Left lung (tissue), 10 donors: Measurements from ENCODE around the gene COG2. TPM values are rescaled to one million over a fixed set of nuclear protein-coding genes. Genes with fewer than 3 reads are reported as not detected.
"Not testable (repeated sequence)": the region's sequence is repeated elsewhere in the genome, so short reads cannot be mapped to it uniquely, and the experiment has no call there.

ENCODE experiments used
- ATAC-seq: fragments of 200-7000 bp; cut with Tn5 transposase; one replicate; pipeline ENCODE4 v1.9.1; 2020; ENCODE audit warnings: moderate library complexity
- DNase-seq, 4 donors: peaks; one replicate each; pipeline ENCODE4 v3.0.0-alpha.2; 2013 to 2020
- H3K27ac ChIP-seq, 2 donors: fragments of 200-600 bp; sonication (generic) in 1 of 2; one replicate each; pipeline versions ENCODE4 v1.5.0 to v1.8.0; 2020 to 2021
- H3K27me3 ChIP-seq, 2 donors: fragments of 200-600 bp; sonication (generic) in 1 of 2; one replicate each; pipeline versions ENCODE4 v1.5.0 to v1.8.0; 2020 to 2021
- H3K36me3 ChIP-seq, 2 donors: fragments of 200-600 bp; sonication (generic) in 1 of 2; one replicate each; pipeline versions ENCODE4 v1.5.0 to v1.8.0; 2020 to 2021
- H3K4me1 ChIP-seq, 2 donors: fragments of 200-600 bp; one replicate each; pipeline ENCODE4 v1.8.0; 2021
- H3K4me3 ChIP-seq, 2 donors: fragments of 200-600 bp; sonication (generic) in 1 of 2; one replicate each; pipeline versions ENCODE4 v1.5.0 to v1.8.0; 2020 to 2021; ENCODE audit warnings: mild to moderate bottlenecking in 1 of 2
- H3K9me3 ChIP-seq, 2 donors: fragments of 200-600 bp; sonication (generic) in 1 of 2; one replicate each; pipeline versions ENCODE4 v1.5.0 to v1.8.0; 2020 to 2021
- intact Hi-C, 2 donors: fragments of 100-400 bp; cut with DNase I; formaldehyde crosslinking; loops; one replicate each; pipeline versions ENCODE4 v1.11.2 to v1.14.2; 2022
- polyA plus RNA-seq, 6 donors: library from polyadenylated mRNA; unstranded; fragments of 120-200 nt; gene quantifications; one replicate each; pipeline ENCODE4 v1.2.1, GENCODE V29; 2013; ENCODE audit not compliant: insufficient read length in 6 of 6
- total RNA-seq, 2 donors: library from RNA; stranded (reverse); fragmentation: NEBNext Ultra II Directional; extraction: Animal tissue kit (Norgen Biotek cat#: 25700); gene quantifications; one replicate each; pipeline ENCODE4 v1.2.1, GENCODE V29; 2021
- TF ChIP-seq, protein P1 (sequence below), 2 donors: fragments of 200-600 bp; sonication (generic) in 1 of 2; IDR thresholded peaks; one replicate each; pipeline versions ENCODE4 v1.5.0 to v1.8.0; 2021; ENCODE audit warnings: antibody characterized with exemption in 2 of 2
- donor health status: DM: no; HTN: yes; CAD: no.
- donor health status: DM: no; HTN: no; CAD: no.

COG2 gene
- total and polyA plus RNA-seq, 8 donors: 26.1 to 33.4 (median 27.2) TPM

DNA sequence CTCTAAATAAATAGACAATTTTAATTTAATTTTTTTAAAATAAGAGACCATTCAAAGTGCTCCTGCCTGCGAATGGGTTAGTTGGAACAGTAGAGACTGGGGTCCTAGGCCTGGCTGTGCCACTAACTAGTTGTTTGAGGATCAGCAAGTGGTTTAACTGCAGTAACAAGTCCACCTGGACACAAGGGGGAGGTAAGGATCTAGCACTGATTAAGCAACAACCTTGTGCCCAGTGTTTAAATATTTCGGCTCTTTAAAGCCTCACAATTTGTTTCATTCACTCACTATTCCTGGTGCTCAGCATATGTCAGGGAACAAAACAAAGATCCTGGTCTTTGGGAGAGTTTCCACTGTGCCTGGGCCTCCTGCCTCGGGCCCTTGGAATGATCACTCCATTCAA is 73.2 kb downstream of the COG2 start:
- Histone ChIP-seq H3K27me3 (peaks cover 0 to 14% of the 10 kb centered on the region in 2 donors), H3K36me3 (no peaks in the 10 kb centered on the region), H3K9me3 (no peaks in the 10 kb centered on the region), H3K27ac (no peak overlapping the region), H3K4me1 (no peaks in the 10 kb centered on the region), H3K4me3 (no peak overlapping the region)
- no peak for ATAC-seq
- TF ChIP-seq, protein P1, sequence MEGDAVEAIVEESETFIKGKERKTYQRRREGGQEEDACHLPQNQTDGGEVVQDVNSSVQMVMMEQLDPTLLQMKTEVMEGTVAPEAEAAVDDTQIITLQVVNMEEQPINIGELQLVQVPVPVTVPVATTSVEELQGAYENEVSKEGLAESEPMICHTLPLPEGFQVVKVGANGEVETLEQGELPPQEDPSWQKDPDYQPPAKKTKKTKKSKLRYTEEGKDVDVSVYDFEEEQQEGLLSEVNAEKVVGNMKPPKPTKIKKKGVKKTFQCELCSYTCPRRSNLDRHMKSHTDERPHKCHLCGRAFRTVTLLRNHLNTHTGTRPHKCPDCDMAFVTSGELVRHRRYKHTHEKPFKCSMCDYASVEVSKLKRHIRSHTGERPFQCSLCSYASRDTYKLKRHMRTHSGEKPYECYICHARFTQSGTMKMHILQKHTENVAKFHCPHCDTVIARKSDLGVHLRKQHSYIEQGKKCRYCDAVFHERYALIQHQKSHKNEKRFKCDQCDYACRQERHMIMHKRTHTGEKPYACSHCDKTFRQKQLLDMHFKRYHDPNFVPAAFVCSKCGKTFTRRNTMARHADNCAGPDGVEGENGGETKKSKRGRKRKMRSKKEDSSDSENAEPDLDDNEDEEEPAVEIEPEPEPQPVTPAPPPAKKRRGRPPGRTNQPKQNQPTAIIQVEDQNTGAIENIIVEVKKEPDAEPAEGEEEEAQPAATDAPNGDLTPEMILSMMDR (IDR thresholded peaks at IDR 0.05): no peak
- DNase-seq: no peak
- intact Hi-C loops: no loop called here

DNA sequence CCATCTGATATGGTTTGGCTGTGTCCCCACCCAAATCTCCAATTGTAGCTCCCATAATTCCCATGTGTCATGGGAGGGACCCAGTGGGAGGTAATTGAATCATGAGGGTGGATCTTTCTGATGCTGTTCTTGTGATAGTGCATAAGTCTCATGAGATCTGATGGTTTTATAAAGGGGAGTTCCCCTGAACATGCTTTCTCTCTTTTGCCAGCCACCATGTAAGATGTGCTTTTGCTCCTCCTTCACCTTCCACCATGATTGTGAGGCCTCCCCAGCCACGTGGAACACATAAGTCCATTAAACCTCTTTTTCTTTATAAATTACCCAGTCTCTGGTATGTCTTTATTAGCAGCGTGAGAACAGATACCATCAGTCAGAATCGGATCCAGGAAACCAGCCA is 74.2 kb downstream of the COG2 start:
- DNase-seq, H3K27ac ChIP-seq, intact Hi-C loops, H3K4me1 ChIP-seq, H3K36me3 ChIP-seq, ATAC-seq, H3K4me3 ChIP-seq, H3K9me3 ChIP-seq: not testable (repeated sequence)
- H3K27me3 ChIP-seq: peaks cover 0 to 14% of the 10 kb centered on the region in 2 donors

DNA sequence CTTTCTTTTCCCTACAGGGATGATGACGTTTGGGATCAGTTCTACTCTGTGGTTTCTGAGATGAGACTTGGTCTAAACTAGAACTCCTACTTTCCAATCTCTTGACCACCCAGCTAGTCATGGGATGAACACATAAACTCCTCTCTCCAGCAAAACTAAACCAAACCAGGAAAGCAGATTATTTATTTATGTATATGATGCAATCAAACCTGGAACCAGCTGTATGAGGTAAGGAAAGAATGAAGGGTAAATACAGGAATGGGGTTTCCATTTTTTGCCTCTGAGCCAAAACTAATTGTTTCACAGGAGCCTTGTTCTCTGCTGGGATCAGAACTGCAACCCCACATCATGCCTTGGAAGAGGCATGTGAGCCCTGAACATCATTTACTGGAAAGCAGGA is 75.0 kb downstream of the COG2 start:
- DNase-seq (no peak), ATAC-seq (no peak)
- H3K27me3 ChIP-seq: peaks cover 0 to 14% of the 10 kb centered on the region in 2 donors
- H3K9me3 ChIP-seq: peaks cover 0 to 8% of the 10 kb centered on the region in 2 donors
- no peak overlapping the region for H3K27ac ChIP-seq
- intact Hi-C loops: no loop called here
- H3K4me3 ChIP-seq: no peak overlapping the region
- no peaks in the 10 kb centered on the region for H3K36me3 ChIP-seq
- no peaks in the 10 kb centered on the region for H3K4me1 ChIP-seq
- TF ChIP-seq, protein P1 (IDR thresholded peaks at IDR 0.05): no peak

DNA sequence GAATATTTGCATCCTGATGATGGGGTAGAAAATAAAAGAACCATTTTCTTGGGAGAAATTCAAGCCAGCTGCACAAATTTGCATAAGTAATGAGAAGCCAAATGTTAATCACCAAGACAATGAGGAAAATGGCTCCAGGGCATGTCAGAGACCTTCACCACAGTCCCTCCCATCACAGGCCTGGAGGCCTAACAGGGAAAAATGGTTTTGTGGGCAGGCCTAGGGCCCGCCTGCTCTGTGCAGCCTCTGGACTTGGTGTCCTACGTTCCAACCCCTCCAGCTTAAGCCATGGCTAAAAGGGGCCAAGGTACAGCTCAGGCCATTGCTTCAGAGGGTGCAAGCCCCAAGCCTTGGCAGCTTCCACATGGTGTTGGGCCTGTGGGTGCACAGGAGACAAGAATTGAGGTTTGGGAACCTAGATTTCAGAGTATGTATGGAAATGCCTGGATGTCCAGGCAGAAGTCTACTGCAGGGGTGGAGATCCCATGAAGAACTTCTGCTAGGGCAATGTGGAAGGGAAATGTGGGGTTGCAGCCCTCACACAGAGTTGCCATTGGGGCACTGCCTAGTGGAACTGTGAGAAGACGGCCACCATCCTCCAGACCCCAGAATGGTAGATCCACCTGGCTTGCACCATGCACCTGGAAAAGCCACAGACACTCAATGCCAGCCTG is 79.7 kb downstream of the COG2 start:
- DNase-seq, H3K27me3 ChIP-seq, ATAC-seq, H3K4me1 ChIP-seq, H3K27ac ChIP-seq, intact Hi-C loops, H3K36me3 ChIP-seq, H3K4me3 ChIP-seq: not testable (repeated sequence)
- peaks cover 0 to 14% of the 10 kb centered on the region in 2 donors for H3K9me3 ChIP-seq

DNA sequence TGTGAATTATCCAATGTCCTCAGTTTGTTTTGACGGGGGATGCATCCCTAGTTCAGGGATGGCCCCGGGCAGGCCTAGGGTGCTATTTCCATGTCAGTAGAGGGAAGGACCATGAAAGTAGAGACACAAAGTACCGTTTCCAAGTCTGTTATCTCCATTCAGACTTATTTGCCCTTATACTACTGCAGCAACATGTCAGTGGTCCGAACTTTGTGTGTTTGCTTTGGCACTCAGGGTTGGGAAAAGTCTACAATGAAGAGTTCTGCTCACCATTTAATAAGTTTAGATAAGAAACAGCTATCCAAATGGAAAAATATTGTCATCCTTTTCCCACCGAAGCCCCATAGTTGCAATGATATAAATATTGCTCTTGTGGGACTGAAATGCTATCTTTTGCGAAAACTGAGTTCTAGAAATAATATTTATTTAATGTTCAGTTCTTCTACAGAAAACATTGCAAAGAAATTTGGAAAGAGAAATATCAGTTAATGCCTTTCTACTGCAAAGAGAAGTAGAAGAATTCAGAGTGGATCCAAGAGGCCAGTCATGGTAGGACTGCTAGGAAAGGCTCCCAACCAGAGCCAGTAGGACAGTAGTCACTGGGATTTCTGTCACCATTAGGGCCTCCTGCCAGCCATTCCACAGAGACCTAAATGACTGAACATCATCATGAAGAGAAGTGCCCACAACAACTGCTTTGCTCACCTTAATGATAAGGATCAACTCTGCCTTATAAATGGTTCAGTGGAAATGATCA is 83.2 kb downstream of the COG2 start:
- intact Hi-C loops: no loop called here
- peaks cover 0 to 14% of the 10 kb centered on the region in 2 donors for H3K9me3 ChIP-seq
- no peaks in the 10 kb centered on the region for H3K4me1 ChIP-seq
- no peak for ATAC-seq
- no peaks in the 10 kb centered on the region for H3K27me3 ChIP-seq
- H3K4me3 ChIP-seq: no peak overlapping the region
- no peak for DNase-seq
- TF ChIP-seq, protein P1 (IDR thresholded peaks at IDR 0.05): no peak
- H3K36me3 ChIP-seq: no peaks in the 10 kb centered on the region
- H3K27ac ChIP-seq: no peak overlapping the region

DNA sequence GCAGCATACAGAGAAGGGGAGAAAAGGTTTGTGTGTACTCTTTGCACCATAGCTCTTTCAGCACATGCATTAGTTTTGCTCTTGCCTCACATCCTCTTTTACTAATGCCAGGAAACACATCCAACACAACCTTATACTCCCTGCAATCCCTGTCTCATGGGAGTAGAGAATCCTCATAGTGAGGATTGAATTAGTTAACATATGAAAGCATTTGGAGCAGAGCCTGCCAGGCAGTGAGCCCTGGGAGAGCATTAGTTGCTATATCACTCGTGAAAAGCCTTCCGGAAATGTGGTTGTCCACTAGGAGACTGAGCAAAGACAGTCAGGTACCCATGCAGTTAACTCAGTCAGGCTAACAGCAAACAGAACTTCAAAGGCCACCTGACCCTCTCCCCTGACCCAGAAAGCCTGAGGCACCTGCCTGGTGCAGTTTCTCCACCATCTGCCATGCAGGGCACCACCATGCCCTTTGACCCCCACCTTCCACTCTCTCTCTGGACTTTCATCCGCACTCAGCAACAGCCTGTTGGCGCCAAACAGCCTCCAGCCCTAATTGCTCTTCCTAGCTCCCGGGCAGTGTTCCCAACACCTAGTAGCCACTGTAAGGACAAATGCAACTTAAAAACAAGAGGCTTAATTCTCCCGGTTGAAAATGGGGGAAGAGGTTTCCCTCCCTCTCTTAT is 86.6 kb downstream of the COG2 start:
- Histone ChIP-seq H3K27ac (no peak overlapping the region), H3K4me3 (no peak overlapping the region), H3K9me3 (no peaks in the 10 kb centered on the region), H3K4me1 (no peaks in the 10 kb centered on the region), H3K27me3 (no peaks in the 10 kb centered on the region), H3K36me3 (no peaks in the 10 kb centered on the region)
- TF ChIP-seq, protein P1 (IDR thresholded peaks at IDR 0.05): no peak
- no peak for ATAC-seq
- intact Hi-C loops: no loop called here
- DNase-seq: peak in 1 of 4 donors; percentile 26
